Thoracic aorta (tissue), 2 donors: ENCODE measurements around the gene TNRC6C. TPM values are rescaled to one million over a fixed set of nuclear protein-coding genes. Genes with fewer than 3 reads are reported as not detected.
"Not testable (repeated sequence)": the region's sequence is repeated elsewhere in the genome, so short reads cannot be mapped to it uniquely, and the experiment has no call there.

Source experiments
- ATAC-seq: fragments of 150-250 bp; one replicate; pipeline ENCODE4 v1.8.0; 2017; ENCODE audit warnings: low read depth; ENCODE audit not compliant: insufficient number of reproducible peaks, low FRiP score
- DNase-seq: peaks from one replicate; pipeline ENCODE4 v3.0.0-alpha.2; 2020; ENCODE audit warnings: low spot score
- H3K27ac ChIP-seq, 2 donors: fragments of 200-600 bp; sonication (generic); 1 replicate in 1 of 2; 2 replicates in 1 of 2; pipeline ENCODE4 v1.5.1; 2016; ENCODE audit warnings: mild to moderate bottlenecking in 2 of 2, moderate library complexity in 2 of 2
- H3K27me3 ChIP-seq: fragments of 200-600 bp; sonication (generic); replicated peaks from 2 replicates; pipeline ENCODE4 v1.6.0; 2016; ENCODE audit warnings: mild to moderate bottlenecking; ENCODE audit not compliant: insufficient read depth
- H3K36me3 ChIP-seq: fragments of 200-600 bp; sonication (generic); one replicate; pipeline ENCODE4 v1.5.1; 2016
- H3K4me1 ChIP-seq, 2 donors: fragments of 200-600 bp; sonication (generic); 1 replicate in 1 of 2; 2 replicates in 1 of 2; pipeline versions ENCODE4 v1.5.1 to v1.6.0; 2016; ENCODE audit warnings: low read depth in 2 of 2, mild to moderate bottlenecking in 1 of 2; ENCODE audit not compliant: control insufficient read depth in 1 of 2
- H3K4me3 ChIP-seq: fragments of 200-600 bp; sonication (generic); 2 replicates; pipeline ENCODE4 v1.5.1; 2016; ENCODE audit warnings: mild to moderate bottlenecking
- H3K9me3 ChIP-seq: fragments of 200-600 bp; sonication (generic); 2 replicates; pipeline ENCODE4 v1.5.1; 2016
- CTCF ChIP-seq: fragments of 200-600 bp; sonication (generic); IDR thresholded peaks from one replicate; pipeline ENCODE4 v1.5.1; 2019; ENCODE audit warnings: antibody characterized with exemption
- total RNA-seq, 2 donors: library from RNA; depleted of rRNA; stranded (reverse); fragments of >200 nt; gene quantifications; one replicate each; pipeline versions ENCODE4 v1.1.0 to v1.2.3, GENCODE V29; 2016

The TNRC6C gene
- total RNA-seq, 2 donors from 2014 or later: 27.8 to 41.1 TPM

- no peaks in the 10 kb centered on the region for H3K9me3 ChIP-seq
- no peaks in the 10 kb centered on the region for H3K36me3 ChIP-seq
- no peak for TF ChIP-seq CTCF
- peaks cover 3 to 34% of the 10 kb centered on the region in 2 donors for H3K4me1 ChIP-seq
- DNase-seq (no peak), ATAC-seq (no peak)
- no peaks in the 10 kb centered on the region for H3K27me3 ChIP-seq
- no peak overlapping the region for H3K4me3 ChIP-seq
- H3K27ac ChIP-seq: no peak overlapping the region
These were observed 10.3 kb downstream of the TNRC6C start for GRCh38 chr17:77968788-77969187.

GRCh38 chr17:77972271-77972670 is 13.8 kb downstream of the TNRC6C start:
- H3K4me1 ChIP-seq: peaks cover 0 to 24% of the 10 kb centered on the region in 2 donors
- not testable (repeated sequence) for H3K27ac ChIP-seq, ATAC-seq, H3K9me3 ChIP-seq, H3K36me3 ChIP-seq, H3K27me3 ChIP-seq, DNase-seq, H3K4me3 ChIP-seq

- H3K27me3 ChIP-seq: no peaks in the 10 kb centered on the region
- H3K4me1 ChIP-seq: peaks cover 0 to 21% of the 10 kb centered on the region in 2 donors
- H3K27ac ChIP-seq: no peak overlapping the region
- no peaks in the 10 kb centered on the region for H3K9me3 ChIP-seq
- ATAC-seq (no peak), DNase-seq (no peak)
- no peaks in the 10 kb centered on the region for H3K36me3 ChIP-seq
- no peak for TF ChIP-seq CTCF
- no peak overlapping the region for H3K4me3 ChIP-seq
These were observed 15.4 kb downstream of the TNRC6C start for GRCh38 chr17:77973953-77974352.

- no peaks in the 10 kb centered on the region for H3K36me3 ChIP-seq
- no peak overlapping the region for H3K4me3 ChIP-seq
- no peaks in the 10 kb centered on the region for H3K9me3 ChIP-seq
- TF ChIP-seq CTCF: no peak
- H3K27ac ChIP-seq: no peak overlapping the region
- no peaks in the 10 kb centered on the region for H3K27me3 ChIP-seq
- peaks cover 0 to 20% of the 10 kb centered on the region in 2 donors for H3K4me1 ChIP-seq
- DNase-seq: no peak
- no peak for ATAC-seq
These were observed 15.9 kb downstream of the TNRC6C start for GRCh38 chr17:77974396-77974795.

GRCh38 chr17:77982430-77982829 is 23.9 kb downstream of the TNRC6C start:
- not testable (repeated sequence) for H3K27me3 ChIP-seq, H3K36me3 ChIP-seq, H3K9me3 ChIP-seq, H3K27ac ChIP-seq, H3K4me3 ChIP-seq, H3K4me1 ChIP-seq, ATAC-seq, DNase-seq

- peaks cover 0 to 21% of the 10 kb centered on the region in 2 donors for H3K4me1 ChIP-seq
- DNase-seq: no peak
- no peaks in the 10 kb centered on the region for H3K27me3 ChIP-seq
- ATAC-seq: no peak
- H3K9me3 ChIP-seq: no peaks in the 10 kb centered on the region
- H3K36me3 ChIP-seq: no peaks in the 10 kb centered on the region
- no peak overlapping the region for H3K27ac ChIP-seq
- TF ChIP-seq CTCF: no peak
- H3K4me3 ChIP-seq: no peak overlapping the region
These were observed 31.8 kb downstream of the TNRC6C start for GRCh38 chr17:77990301-77990700.

- not testable (repeated sequence) for ATAC-seq, H3K27me3 ChIP-seq, H3K36me3 ChIP-seq, DNase-seq, H3K9me3 ChIP-seq, H3K4me3 ChIP-seq, H3K27ac ChIP-seq
- H3K4me1 ChIP-seq: peaks cover 0 to 38% of the 10 kb centered on the region in 2 donors
These were observed 35.2 kb downstream of the TNRC6C start for GRCh38 chr17:77993735-77994134.
